LNCAP (cell line): ENCODE data around the gene FOXC1.

Experiments
- CTCF ChIP-seq: fragments of 450-650 bp; IDR thresholded peaks from 2 replicates; pipeline ENCODE4 v1.5.1; 2017; ENCODE audit warnings: mild to moderate bottlenecking

FOXC1 gene

GRCh38 chr6:1633366-1634021 is 23.8 kb downstream of the FOXC1 start:
- TF ChIP-seq CTCF = no peak

- no peak for TF ChIP-seq CTCF
Observed at GRCh38 chr6:1634081-1634480, 24.4 kb downstream of the FOXC1 start.

- no peak for TF ChIP-seq CTCF
Observed at GRCh38 chr6:1635305-1636010, 25.7 kb downstream of the FOXC1 start.

- TF ChIP-seq CTCF = no peak
Observed at GRCh38 chr6:1636272-1636825, 26.6 kb downstream of the FOXC1 start.

- no peak for TF ChIP-seq CTCF
Observed at GRCh38 chr6:1636971-1637871, 27.5 kb downstream of the FOXC1 start.

- TF ChIP-seq CTCF = no peak
Observed at GRCh38 chr6:1639430-1639829, 29.7 kb downstream of the FOXC1 start.

GRCh38 chr6:1640476-1640875 is 30.8 kb downstream of the FOXC1 start:
- TF ChIP-seq CTCF = no peak
